ENCODE measurements around the gene TPRN.

Gene TPRN

GRCh38 chr9:137171149-137171900, 29.2 kb downstream of the TPRN start:
- no peak for DNase-seq

GRCh38 chr9:137170486-137171148, 29.9 kb downstream of the TPRN start:
- DNase-seq, result no peak

DNA sequence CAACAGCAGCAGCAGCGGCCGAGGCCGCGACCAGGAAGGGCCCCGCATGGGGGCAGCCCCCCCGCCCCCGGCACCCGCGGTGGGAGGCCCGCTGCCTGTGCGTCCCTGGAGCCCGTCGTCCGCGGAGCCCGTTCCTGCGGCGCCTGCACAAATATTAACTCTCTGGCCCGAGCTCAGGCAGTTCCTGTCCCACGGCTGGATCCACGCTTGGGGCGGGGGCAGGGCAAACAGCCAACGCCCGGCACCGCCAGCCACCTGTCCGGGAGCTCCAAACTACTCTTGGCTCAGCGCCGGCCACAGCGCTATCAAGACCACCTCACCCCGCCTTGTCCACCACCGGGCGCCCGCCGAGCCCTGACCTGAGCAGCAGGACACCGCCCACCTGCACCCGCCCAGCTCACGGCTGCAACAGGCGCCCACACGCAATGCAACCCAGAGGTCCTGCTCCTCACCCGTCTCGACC, 30.6 kb downstream of the TPRN start, which contains the start of gene LRRC26:
LRRC26 (minus strand) TSS at position 156 of the 463 bp plus-strand sequence; CDS start at position 48, 108 bp downstream.
- DNase-seq, result no peak

DNA sequence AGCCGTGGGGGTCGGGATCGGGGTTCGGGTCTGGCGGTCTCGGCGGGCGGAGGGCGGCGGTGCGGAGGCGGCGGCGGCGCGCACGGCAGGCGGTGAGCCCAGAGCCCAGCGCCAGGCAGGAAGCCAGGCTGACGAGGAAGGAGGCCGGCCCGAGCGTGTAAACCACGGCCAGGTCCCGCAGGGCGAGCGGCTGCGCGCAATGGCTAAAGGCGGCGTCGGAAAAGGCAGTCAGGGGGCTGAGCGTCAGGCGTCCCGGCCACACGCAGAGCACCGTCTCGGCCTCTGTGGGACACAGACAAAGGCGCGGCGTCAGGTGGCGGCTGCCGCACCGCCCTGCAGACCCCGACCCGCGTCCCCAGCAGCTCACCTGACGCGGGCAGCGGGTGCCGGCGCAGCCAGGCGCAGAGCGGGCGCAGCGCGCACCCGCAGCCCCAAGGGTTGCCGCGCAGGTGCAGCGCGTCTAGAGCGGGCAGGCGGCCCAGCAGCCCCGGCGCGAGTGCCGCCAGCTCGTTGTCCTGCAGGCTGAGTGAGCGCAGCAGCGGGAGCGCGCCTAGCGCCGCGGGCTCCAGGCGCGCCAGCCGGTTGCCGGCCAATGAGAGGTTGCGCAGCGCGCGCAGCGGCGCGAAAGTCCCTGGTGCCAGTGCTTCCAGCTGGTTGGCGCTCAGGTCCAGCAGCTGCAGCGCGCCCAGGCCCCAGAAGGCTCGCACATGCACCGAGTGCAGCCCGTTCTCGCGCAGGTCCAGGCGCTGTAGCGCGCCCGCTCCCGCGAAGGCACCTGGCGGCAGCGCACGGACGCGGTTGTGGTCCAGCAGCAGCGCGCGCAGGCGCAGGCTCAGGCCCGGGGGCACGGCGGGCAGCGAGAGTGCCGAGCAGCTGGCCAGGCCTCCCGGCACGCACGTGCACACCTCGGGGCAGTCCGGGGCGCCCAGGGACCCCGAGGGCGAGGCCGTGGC, 31.4 kb downstream of the TPRN start:
- DNase-seq, result no peak

DNA sequence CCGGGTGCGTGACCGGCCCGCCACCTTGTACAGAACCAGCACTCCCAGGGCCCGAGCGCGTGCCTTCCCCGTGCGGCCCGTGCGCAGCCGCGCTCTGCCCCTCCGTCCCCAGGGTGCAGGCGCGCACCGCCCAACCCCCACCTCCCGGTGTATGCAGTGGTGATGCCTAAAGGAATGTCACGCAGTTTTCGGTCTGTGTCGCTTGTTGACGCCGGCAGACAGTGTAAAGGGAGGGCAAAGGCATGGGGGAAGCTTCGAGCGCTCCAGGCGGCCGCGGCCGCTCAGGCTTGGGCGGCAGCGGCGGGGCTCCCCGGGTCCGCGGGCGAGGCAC, 32.0 kb downstream of the TPRN start:
- DNase-seq, result no peak

- DNase-seq, result no peak
Measured at GRCh38 chr9:137167747-137168572, 32.6 kb downstream of the TPRN start.

GRCh38 chr9:137167277-137167746, 33.2 kb downstream of the TPRN start:
- no peak for DNase-seq

DNA sequence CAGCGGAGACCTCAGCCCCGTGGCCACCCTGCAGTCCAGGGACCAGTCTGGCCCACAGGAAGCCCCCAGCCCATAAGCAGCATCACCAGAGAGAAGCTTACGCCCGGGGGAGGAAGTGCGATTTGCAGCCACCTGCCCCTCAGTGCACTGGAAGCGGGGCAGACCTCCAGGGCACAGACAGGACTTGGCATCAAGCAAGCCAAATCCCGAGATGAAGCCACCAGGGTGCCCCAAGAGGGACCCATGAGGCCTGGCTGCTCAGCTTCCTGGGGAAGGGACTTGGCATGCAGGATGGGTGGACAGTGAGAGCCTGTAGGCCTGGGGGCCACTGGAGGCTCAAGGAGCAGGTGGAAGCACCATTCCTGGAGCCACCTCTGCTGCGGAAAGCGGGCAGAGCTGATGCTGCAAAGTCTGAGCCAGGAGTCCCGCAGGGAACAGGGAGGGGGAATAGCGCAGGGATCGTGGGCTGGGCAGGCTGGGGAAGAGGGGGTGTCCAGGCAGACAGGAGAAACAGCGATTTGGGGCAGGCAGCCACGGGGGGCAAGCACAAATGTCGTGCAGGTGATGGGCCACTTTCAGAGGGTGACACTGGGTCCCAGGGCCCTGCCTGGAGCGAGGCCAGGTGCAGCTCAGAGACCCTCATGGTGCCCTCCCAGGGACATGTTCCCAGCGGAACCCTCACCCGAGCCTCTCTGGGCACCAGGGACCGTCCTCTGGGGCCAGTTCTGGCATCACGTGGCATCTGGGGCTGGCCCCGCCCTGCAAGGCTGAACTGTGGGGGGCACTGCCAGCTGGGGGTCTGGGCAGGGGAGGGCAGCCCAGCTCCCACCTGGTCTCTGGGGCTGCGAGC, 33.9 kb downstream of the TPRN start:
- no peak for DNase-seq

DNA sequence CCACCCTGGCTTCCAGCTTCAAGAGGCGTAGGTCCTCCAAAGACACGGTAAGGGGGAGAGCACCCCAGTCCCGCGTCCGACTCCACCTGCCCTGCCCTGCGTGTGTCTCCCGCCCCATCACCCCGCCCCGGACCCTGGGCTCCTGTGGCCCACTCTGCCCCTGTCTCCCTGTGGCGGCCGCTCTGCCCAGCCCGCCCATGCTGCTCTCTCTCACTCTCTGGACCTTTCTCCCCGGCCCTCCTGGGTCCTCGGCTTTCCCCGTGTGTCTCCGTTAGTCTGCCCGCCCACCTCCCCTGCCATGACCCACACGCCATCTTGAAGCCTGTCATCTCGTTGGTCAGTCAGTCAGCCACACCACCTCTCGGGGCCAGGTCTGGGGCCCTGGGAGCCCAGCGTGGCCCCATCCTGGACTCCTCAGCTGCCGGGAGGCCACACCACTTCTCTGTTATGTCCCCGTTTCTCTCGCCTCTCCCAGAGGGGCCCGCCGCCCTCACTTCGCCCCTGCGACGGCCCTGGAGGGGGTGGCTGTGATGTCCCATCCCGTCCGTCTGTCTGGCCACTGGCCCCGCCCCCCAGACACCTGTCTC, 35.2 kb downstream of the TPRN start:
- no peak for DNase-seq

DNA sequence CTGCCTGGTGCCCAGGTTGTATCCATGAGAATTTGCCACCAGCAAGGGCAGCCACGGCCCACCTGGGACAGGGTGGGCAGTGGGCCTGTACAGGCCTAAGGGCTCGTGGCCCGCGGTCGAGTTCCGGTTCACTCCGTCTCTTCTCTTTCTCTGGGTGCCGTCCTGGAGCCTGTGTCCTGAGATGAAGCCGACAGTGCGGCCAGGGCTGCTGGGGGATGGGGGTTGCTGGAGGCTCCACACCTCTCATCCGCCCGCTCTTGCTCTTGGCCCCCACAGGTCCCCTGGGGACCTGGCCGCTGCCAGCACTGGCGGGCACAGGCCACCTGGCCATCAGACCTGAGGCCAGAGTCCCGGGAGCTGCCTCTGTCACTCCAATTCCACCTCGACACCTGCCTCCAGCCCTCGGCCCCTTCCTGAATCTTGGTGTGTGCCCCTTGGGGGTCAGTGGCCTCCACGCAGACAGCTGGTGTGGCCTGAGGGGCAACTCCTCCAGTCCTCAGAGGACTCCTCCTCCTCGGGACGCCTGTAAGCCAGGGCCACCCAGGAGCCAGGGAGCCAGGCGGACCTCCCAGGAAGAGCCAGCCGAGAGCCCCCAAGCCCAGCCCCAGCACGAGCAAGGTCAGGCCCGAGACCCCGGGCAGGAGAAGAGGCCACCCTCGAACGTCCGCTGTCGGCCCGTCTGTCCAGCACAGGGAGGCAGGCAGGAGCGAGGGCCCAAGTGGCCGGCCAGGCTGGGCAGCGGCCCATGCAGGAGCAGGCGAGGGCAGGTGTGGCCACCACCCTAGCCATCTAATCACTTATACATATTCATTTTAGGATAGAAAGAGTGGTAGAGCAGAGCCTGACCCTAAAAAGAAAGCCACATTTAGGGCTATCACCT, 35.9 kb downstream of the TPRN start:
- DNase-seq, result no peak

DNA sequence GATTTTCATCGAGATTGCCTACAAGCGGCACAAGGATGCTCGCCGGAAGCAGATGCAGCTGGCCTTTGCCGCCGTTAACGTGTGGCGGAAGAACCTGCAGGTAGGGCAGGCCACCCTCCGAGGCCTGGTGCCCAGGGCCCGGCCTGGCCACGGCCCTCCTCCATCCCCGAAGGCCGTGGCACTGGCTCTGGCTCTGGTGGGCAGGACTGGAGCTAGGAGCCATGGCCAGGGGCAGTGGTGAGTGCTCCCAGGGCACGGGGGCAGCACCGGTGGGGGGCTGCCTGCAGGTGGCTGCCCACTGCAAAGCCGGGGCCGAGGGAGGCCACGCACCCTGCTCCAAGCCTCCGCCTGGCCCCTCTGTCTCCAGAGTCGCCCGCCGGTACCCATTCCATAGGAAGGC, 36.7 kb downstream of the TPRN start:
- no peak for DNase-seq

DNA sequence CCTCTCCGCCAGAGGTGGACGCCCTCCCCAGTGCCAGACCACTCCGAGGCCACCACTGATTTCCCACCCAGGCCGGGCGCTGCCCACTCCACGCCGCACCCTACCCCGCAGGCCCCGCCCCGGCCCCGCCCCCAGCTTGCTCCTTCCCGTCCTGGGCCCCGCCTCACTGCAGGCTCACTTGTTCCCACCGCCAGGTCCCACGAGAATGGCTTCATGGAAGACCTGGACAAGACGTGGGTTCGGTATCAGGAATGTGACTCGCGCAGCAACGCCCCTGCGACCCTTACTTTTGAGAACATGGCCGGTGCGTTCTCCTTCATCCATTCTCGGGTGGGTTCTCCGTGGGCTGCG, 37.2 kb downstream of the TPRN start:
- DNase-seq, result no peak

DNA sequence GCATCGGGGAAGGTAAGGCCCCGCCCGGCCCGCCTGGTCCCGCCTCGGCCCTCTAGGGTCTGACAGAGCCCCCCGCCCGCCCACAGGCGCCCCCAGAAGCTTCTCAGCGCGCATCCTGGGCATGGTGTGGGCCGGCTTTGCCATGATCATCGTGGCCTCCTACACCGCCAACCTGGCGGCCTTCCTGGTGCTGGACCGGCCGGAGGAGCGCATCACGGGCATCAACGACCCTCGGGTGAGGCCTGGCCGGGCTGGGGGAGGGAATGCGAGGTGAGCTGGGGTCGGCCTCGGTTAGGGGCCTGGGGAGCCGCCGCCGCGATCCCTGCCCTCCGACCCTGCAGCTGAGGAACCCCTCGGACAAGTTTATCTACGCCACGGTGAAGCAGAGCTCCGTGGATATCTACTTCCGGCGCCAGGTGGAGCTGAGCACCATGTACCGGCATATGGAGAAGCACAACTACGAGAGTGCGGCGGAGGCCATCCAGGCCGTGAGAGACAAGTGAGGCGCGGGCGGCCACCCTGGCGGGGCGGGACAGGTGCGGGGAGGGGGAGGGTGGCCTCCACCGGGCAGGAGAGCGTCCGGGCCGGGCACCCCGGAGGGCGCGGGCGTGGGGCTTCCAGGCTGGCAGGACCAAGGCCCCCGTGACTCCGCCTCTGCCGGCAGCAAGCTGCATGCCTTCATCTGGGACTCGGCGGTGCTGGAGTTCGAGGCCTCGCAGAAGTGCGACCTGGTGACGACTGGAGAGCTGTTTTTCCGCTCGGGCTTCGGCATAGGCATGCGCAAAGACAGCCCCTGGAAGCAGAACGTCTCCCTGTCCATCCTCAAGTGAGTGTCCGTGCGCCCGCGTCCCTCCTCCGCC, 37.8 kb downstream of the TPRN start:
- no peak for DNase-seq

DNA sequence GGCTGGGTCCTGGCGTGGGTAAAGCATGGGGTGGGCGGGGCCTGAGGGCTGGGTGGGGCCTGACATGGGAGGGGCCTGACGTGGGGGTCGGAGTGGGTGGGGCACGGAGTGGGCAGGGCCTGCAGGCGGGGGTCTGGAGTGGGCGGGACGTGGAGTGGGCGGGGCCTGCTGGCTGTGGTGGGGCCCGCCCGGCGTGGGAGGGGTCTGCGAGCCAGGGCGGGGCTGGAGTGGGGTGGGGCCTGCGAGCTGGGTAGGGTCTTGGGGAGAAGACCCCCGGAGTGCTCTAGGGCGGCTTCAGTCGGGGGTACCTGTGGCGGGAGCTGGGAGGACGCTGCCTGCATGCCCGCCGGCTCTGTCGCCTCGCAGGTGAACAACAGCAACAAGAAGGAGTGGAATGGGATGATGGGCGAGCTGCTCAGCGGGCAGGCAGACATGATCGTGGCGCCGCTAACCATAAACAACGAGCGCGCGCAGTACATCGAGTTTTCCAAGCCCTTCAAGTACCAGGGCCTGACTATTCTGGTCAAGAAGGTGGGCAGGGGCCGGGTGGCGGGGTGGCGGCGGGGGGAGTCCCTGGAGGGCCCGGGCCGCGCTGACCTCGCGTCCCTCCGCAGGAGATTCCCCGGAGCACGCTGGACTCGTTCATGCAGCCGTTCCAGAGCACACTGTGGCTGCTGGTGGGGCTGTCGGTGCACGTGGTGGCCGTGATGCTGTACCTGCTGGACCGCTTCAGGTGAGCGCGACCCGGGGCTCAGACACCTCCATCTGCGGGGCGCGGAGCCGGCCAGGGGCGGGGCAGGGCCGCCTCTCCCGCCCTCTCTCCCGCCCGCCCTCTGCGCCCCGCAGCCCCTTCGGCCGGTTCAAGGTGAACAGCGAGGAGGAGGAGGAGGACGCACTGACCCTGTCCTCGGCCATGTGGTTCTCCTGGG, 38.7 kb downstream of the TPRN start:
- no peak for DNase-seq

- DNase-seq, result no peak
Measured at GRCh38 chr9:137160716-137161557, 39.6 kb downstream of the TPRN start.

- no peak for DNase-seq
Measured at GRCh38 chr9:137160054-137160425, 40.5 kb downstream of the TPRN start.

Measured in stimulated activated CD4-positive, alpha-beta T cell treated with anti-CD3 and anti-CD28 coated beads, Interleukin-4, amount 100 ng/mL, for 1 hour (primary cell).